GM18909 (cell line): Measurements from ENCODE around the gene CABCOCO1.

Source experiments
- ATAC-seq: cut with Tn5 transposase; IDR thresholded peaks from one replicate; pipeline ENCODE4 v1.9.1; 2021; ENCODE audit warnings: mild to moderate bottlenecking; ENCODE audit not compliant: unreplicated experiment, poor library complexity

The CABCOCO1 gene

GRCh38 chr10:61752111-61753011 lies 89.6 kb downstream of the CABCOCO1 start:
- peak; percentile 63 for ATAC-seq

GRCh38 chr10:61753453-61753852 lies 90.7 kb downstream of the CABCOCO1 start:
- no peak for ATAC-seq

- no peak for ATAC-seq
Observed at GRCh38 chr10:61754587-61755550, 92.1 kb downstream of the CABCOCO1 start.

- no peak for ATAC-seq
Observed at GRCh38 chr10:61757001-61757400, 94.3 kb downstream of the CABCOCO1 start.

GRCh38 chr10:61757525-61758397 lies 95.0 kb downstream of the CABCOCO1 start:
- ATAC-seq: no peak

GRCh38 chr10:61758433-61758832 lies 95.7 kb downstream of the CABCOCO1 start:
- no peak for ATAC-seq

- ATAC-seq: no peak
Observed at GRCh38 chr10:61759751-61760150, 97.0 kb downstream of the CABCOCO1 start.

GRCh38 chr10:61760943-61761824 lies 98.5 kb downstream of the CABCOCO1 start:
- no peak for ATAC-seq

- ATAC-seq: no peak
Observed at GRCh38 chr10:61761825-61762217, 99.1 kb downstream of the CABCOCO1 start.

GRCh38 chr10:61763778-61764177 lies 101.0 kb downstream of the CABCOCO1 start:
- no peak for ATAC-seq

- ATAC-seq: no peak
Observed at GRCh38 chr10:61764486-61764885, 101.8 kb downstream of the CABCOCO1 start.

GRCh38 chr10:61765176-61766087 lies 102.7 kb downstream of the CABCOCO1 start:
- ATAC-seq: no peak

- no peak for ATAC-seq
Observed at GRCh38 chr10:61766927-61767326, 104.2 kb downstream of the CABCOCO1 start.

- ATAC-seq: no peak
Observed at GRCh38 chr10:61774031-61774430, 111.3 kb downstream of the CABCOCO1 start.

- ATAC-seq: no peak
Observed at GRCh38 chr10:61775111-61775510, 112.4 kb downstream of the CABCOCO1 start.

GRCh38 chr10:61776615-61777266 lies 114.0 kb downstream of the CABCOCO1 start:
- no peak for ATAC-seq

GRCh38 chr10:61778137-61778536 lies 115.4 kb downstream of the CABCOCO1 start:
- ATAC-seq: no peak

- no peak for ATAC-seq
Observed at GRCh38 chr10:61779276-61779675, 116.5 kb downstream of the CABCOCO1 start.
